KMS-11 (cell line): ENCODE measurements around the gene NCOA6.

ENCODE experiments used
- H2AFZ ChIP-seq: fragments of 200-600 bp; sonication (generic); 2 replicates; pipeline ENCODE4 v1.6.1; 2016; ENCODE audit warnings: antibody characterized with exemption, mixed run types, low read depth
- H3K27ac ChIP-seq: fragments of 200-600 bp; sonication (generic); 2 replicates; pipeline ENCODE4 v1.6.1; 2016; ENCODE audit warnings: mild to moderate bottlenecking, mixed run types
- H3K27me3 ChIP-seq: fragments of 200-600 bp; sonication (generic); 2 replicates; pipeline ENCODE4 v1.6.1; 2017; ENCODE audit warnings: mild to moderate bottlenecking, low read depth, mixed run types, moderate library complexity; ENCODE audit not compliant: insufficient read depth
- H3K36me3 ChIP-seq: fragments of 200-600 bp; sonication (generic); 2 replicates; pipeline ENCODE4 v1.6.1; 2017; ENCODE audit warnings: mild to moderate bottlenecking, mixed run types; ENCODE audit not compliant: insufficient read depth
- H3K4me1 ChIP-seq: fragments of 200-600 bp; sonication (generic); 2 replicates; pipeline ENCODE4 v1.6.1; 2016; ENCODE audit warnings: mild to moderate bottlenecking, low read depth, mixed run types; ENCODE audit not compliant: poor library complexity, severe bottlenecking
- H3K4me2 ChIP-seq: fragments of 200-600 bp; sonication (generic); 2 replicates; pipeline ENCODE4 v1.7.0; 2016; ENCODE audit warnings: mild to moderate bottlenecking, mixed run types
- H3K4me3 ChIP-seq: fragments of 200-600 bp; sonication (generic); IDR thresholded peaks from 2 replicates; pipeline ENCODE4 v1.6.1; 2017; ENCODE audit warnings: low read depth, low read length, mixed read lengths; ENCODE audit not compliant: insufficient read depth
- H3K79me2 ChIP-seq: fragments of 200-600 bp; sonication (generic); 2 replicates; pipeline ENCODE4 v1.6.1; 2016; ENCODE audit warnings: low read depth, mixed run types; ENCODE audit not compliant: insufficient read depth
- H3K9ac ChIP-seq: fragments of 200-600 bp; sonication (generic); 2 replicates; pipeline ENCODE4 v1.6.1; 2016; ENCODE audit warnings: mild to moderate bottlenecking, mixed run types
- H4K20me1 ChIP-seq: fragments of 200-600 bp; sonication (generic); 2 replicates; pipeline ENCODE4 v1.6.1; 2016; ENCODE audit warnings: mild to moderate bottlenecking, mixed run types; ENCODE audit not compliant: insufficient read depth
- TF ChIP-seq, protein P1 (sequence below): fragments of 200-600 bp; sonication (generic); conservative IDR thresholded peaks from 2 replicates; pipeline ENCODE4 v1.6.1; 2017; ENCODE audit warnings: low read depth, mild to moderate bottlenecking, antibody characterized with exemption, low read length, moderate library complexity, mixed read lengths

Gene NCOA6

DNA sequence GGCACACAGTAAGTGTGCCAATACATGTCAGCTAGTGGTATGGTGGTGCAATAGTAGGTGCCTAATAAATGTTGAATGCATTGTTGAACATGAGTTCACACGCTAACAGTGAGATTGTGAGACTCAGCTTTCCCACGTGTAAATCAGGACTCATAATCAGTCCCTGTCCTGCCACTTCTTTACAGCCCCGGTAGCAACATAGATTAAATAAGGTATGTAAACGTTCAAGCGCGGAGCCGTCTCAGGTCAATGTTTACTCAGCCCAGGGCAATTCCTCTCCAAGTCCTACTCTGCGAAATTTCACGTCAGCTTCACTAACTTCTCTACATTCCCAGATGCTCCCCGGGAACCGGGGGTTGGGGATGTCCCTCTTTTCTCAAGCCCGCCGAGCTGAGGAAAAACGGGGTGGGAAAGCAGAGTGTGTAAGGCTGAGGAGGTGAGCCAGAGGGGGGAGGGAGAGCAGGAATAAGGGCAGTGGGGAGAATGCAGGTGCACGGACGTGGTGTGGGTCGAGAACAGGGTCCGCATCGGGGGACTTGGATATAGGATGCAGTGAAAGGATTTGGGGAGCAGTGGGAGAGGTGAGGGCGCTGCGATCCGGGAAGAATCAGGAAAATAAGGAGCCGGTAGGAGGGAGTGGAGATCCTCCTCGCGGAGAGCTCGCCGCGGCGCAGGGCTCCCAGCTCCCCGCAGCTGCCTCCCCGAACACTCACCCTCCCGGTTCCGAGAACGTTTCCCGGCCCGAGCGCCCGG is 121.9 kb downstream of the NCOA6 start:
- Histone ChIP-seq H4K20me1 (no peaks in the 10 kb centered on the region), H3K27ac (peak overlapping the region; percentile 74), H3K4me2 (peak overlapping the region; percentile 92), H3K4me3 (peak overlapping the region; percentile 34), H3K9ac (peak overlapping the region; percentile 91), H2AFZ (peak overlapping the region; percentile 99), H3K36me3 (no peaks in the 10 kb centered on the region), H3K79me2 (no peaks in the 10 kb centered on the region), H3K27me3 (no peaks in the 10 kb centered on the region), H3K4me1 (peaks cover 30% of the 10 kb centered on the region)
- TF ChIP-seq, protein P1, sequence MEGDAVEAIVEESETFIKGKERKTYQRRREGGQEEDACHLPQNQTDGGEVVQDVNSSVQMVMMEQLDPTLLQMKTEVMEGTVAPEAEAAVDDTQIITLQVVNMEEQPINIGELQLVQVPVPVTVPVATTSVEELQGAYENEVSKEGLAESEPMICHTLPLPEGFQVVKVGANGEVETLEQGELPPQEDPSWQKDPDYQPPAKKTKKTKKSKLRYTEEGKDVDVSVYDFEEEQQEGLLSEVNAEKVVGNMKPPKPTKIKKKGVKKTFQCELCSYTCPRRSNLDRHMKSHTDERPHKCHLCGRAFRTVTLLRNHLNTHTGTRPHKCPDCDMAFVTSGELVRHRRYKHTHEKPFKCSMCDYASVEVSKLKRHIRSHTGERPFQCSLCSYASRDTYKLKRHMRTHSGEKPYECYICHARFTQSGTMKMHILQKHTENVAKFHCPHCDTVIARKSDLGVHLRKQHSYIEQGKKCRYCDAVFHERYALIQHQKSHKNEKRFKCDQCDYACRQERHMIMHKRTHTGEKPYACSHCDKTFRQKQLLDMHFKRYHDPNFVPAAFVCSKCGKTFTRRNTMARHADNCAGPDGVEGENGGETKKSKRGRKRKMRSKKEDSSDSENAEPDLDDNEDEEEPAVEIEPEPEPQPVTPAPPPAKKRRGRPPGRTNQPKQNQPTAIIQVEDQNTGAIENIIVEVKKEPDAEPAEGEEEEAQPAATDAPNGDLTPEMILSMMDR, result no peak

DNA sequence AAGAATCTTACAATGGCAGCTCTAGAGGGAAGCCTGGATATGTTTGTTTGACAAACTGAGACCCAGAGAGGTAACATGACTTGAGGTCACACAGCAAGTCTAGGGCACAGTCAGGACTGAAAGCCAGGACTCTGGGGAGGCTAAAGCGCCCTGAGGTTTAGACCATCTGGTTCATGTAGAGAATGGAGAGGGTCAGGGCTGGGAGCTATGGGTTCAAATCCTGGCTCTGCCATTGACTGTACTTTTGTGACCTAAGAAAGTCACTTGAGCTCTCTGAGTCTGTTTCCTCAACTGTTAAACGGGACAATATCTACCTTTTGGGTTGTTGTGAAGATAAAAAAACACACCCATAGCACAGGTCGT is 122.4 kb downstream of the NCOA6 start:
- Histone ChIP-seq H3K27ac (no peak overlapping the region), H3K36me3 (no peaks in the 10 kb centered on the region), H3K4me1 (peaks cover 24% of the 10 kb centered on the region), H2AFZ (peak overlapping the region; percentile 99; the same call in 1 of the 2 replicates), H3K27me3 (no peaks in the 10 kb centered on the region), H4K20me1 (no peaks in the 10 kb centered on the region), H3K4me3 (peak overlapping the region; percentile 29), H3K4me2 (peak overlapping the region; percentile 92), H3K9ac (no peak overlapping the region; the same call in 1 of the 2 replicates), H3K79me2 (no peaks in the 10 kb centered on the region)
- TF ChIP-seq, protein P1, result no peak

DNA sequence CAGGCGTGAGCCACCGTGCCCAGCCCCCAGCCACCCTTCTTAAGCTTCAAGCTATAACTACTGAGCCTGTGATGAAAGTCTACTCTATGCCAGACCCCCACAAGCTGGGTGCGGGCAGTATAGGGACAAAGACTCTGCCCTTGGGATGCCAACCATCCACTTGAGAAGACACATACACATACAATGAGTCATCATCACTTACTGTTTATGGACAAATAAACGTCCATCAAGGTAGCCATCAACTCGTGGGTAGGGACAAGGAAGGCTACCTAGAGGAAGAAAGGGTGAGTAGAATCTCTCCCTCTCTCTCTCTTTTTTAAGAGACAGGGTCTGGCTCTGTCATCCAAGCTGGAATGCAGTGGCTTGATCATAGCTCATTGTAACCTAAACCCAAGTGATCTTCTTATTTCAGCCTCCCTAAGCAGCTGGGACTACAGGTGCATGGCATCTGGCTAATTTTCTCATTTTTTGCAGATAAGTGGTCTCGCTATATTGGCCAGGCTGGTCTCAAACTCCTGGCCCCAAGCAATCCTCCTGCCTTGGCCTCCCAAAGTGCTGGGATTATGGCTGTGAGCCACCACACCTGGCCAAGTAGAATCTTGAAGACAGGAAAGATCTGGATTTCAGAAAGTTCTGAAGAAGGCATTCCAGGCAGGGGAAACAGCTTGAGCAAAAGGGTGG is 123.9 kb downstream of the NCOA6 start:
- TF ChIP-seq, protein P1, result no peak
- H3K9ac ChIP-seq, result no peak overlapping the region
- no peaks in the 10 kb centered on the region for H3K36me3 ChIP-seq
- H3K4me3 ChIP-seq, result no peak overlapping the region
- peaks cover 16% of the 10 kb centered on the region for H3K4me1 ChIP-seq
- no peak overlapping the region for H2AFZ ChIP-seq
- no peak overlapping the region for H3K4me2 ChIP-seq
- H3K79me2 ChIP-seq, result no peaks in the 10 kb centered on the region
- no peaks in the 10 kb centered on the region for H3K27me3 ChIP-seq
- no peaks in the 10 kb centered on the region for H4K20me1 ChIP-seq
- H3K27ac ChIP-seq, result no peak overlapping the region

DNA sequence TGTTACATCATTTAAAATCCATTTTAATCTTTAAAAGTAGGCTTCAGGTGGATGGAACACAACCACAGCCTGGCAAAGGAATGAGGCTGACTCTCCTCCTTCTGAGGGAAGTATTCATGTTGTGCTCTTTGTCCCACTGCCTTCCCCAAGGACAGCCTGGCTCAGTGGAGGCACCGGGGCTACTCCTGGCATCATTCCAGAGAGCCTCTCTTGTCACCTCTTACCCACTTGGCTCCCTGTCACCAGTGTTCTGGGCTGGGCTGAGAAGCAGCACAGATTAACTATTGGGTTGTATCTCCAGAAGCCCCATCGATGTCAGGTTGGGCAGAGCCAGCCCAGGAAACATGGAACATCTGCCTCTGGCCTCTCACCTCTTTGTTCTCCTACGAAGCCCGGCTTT is 132.0 kb downstream of the NCOA6 start:
- Histone ChIP-seq H4K20me1 (no peaks in the 10 kb centered on the region), H3K27ac (no peak overlapping the region), H3K4me2 (no peak overlapping the region), H3K4me1 (no peaks in the 10 kb centered on the region), H3K9ac (no peak overlapping the region), H2AFZ (no peak overlapping the region), H3K79me2 (no peaks in the 10 kb centered on the region), H3K27me3 (no peaks in the 10 kb centered on the region), H3K4me3 (no peak overlapping the region), H3K36me3 (no peaks in the 10 kb centered on the region)
- TF ChIP-seq, protein P1, result no peak
